NT2/D1 (cell line): Measurements from ENCODE around the gene FSCN2.
A peak's percentile ranks its signal among the peaks of the same experiment; 100 is the strongest.
"Not testable (repeated sequence)": the region's sequence is repeated elsewhere in the genome, so short reads cannot be mapped to it uniquely, and the experiment has no call there.

ENCODE experiments used
- DNase-seq: peaks from one replicate; pipeline ENCODE4 v3.0.0-alpha.2; 2011; ENCODE audit warnings: low read depth, low spot score
- H3K27me3 ChIP-seq: 2 replicates; pipeline ENCODE4 v1.6.0; 2011; ENCODE audit warnings: mild to moderate bottlenecking; ENCODE audit not compliant: insufficient read length, insufficient read depth
- H3K36me3 ChIP-seq: 2 replicates; pipeline ENCODE4 v1.6.1; 2011; ENCODE audit warnings: mild to moderate bottlenecking, low read length, mixed read lengths; ENCODE audit not compliant: insufficient read depth, insufficient read length
- H3K4me1 ChIP-seq: 2 replicates; pipeline ENCODE4 v1.5.1; 2011; ENCODE audit not compliant: insufficient read depth, insufficient read length
- H3K4me3 ChIP-seq: 2 replicates; pipeline ENCODE4 v1.5.1; 2011; ENCODE audit warnings: low read depth; ENCODE audit not compliant: insufficient read length
- H3K9ac ChIP-seq: 2 replicates; pipeline ENCODE4 v1.6.0; 2011; ENCODE audit warnings: low read depth; ENCODE audit not compliant: insufficient read length
- H3K9me3 ChIP-seq: 2 replicates; pipeline ENCODE4 v1.5.1; 2011; ENCODE audit warnings: mild to moderate bottlenecking, low read length; ENCODE audit not compliant: insufficient read depth
- SUZ12 ChIP-seq: IDR thresholded peaks from 2 replicates; pipeline ENCODE4 v1.6.1; 2011; ENCODE audit not compliant: insufficient read length, insufficient read depth; ENCODE audit errors: extremely low read depth
- YY1 ChIP-seq: IDR thresholded peaks from 2 replicates; pipeline ENCODE4 v1.6.1; 2011; ENCODE audit not compliant: insufficient read length, insufficient read depth
- ZNF274 ChIP-seq: IDR thresholded peaks from 2 replicates; pipeline ENCODE4 v1.6.1; 2011; ENCODE audit warnings: mild to moderate bottlenecking, low read depth, low read length

Gene FSCN2

GRCh38 chr17:81582749-81583148 is 54.6 kb downstream of the FSCN2 start:
- Histone ChIP-seq H3K27me3 (no peaks in the 10 kb centered on the region), H3K36me3 (peaks cover 89% of the 10 kb centered on the region), H3K4me3 (no peak overlapping the region), H3K4me1 (peaks cover 15% of the 10 kb centered on the region), H3K9me3 (no peaks in the 10 kb centered on the region), H3K9ac (no peak overlapping the region)
- DNase-seq: no peak
- no peak for TF ChIP-seq ZNF274
- TF ChIP-seq YY1: no peak
- no peak for TF ChIP-seq SUZ12

GRCh38 chr17:81583589-81584342 is 55.6 kb downstream of the FSCN2 start:
- Histone ChIP-seq H3K36me3 (peaks cover 89% of the 10 kb centered on the region), H3K9me3 (no peaks in the 10 kb centered on the region), H3K4me1 (peaks cover 10% of the 10 kb centered on the region), H3K27me3 (no peaks in the 10 kb centered on the region), H3K9ac (no peak overlapping the region), H3K4me3 (no peak overlapping the region)
- no peak for TF ChIP-seq SUZ12
- no peak for TF ChIP-seq ZNF274
- TF ChIP-seq YY1: no peak
- DNase-seq: no peak

GRCh38 chr17:81584771-81585170 is 56.6 kb downstream of the FSCN2 start:
- peaks cover 87% of the 10 kb centered on the region for H3K36me3 ChIP-seq
- not testable (repeated sequence) for H3K27me3 ChIP-seq, H3K9me3 ChIP-seq, H3K4me1 ChIP-seq, DNase-seq, H3K9ac ChIP-seq, H3K4me3 ChIP-seq

- no peaks in the 10 kb centered on the region for H3K9me3 ChIP-seq
- no peaks in the 10 kb centered on the region for H3K4me1 ChIP-seq
- H3K4me3 ChIP-seq: no peak overlapping the region
- H3K27me3 ChIP-seq: no peaks in the 10 kb centered on the region
- H3K9ac ChIP-seq: no peak overlapping the region
- TF ChIP-seq ZNF274 (no peak), SUZ12 (no peak), YY1 (no peak)
- peak; percentile 18 for DNase-seq
- peaks cover 89% of the 10 kb centered on the region for H3K36me3 ChIP-seq
These were observed 57.9 kb downstream of the FSCN2 start for GRCh38 chr17:81586096-81586495.
